Uterus (tissue), 2 donors: ENCODE measurements around the gene INPP5K.

Experiments used
- CTCF ChIP-seq, 4 experiments: fragments of 200-600 bp in 2 of 4; fragments of 450-650 bp in 2 of 4; sonication (generic) in 2 of 4; IDR thresholded peaks; one replicate each; pipeline ENCODE4 v1.5.1; 2016 to 2019; ENCODE audit warnings: antibody characterized with exemption in 4 of 4, mild to moderate bottlenecking in 2 of 4, moderate library complexity in 1 of 4
- POLR2A ChIP-seq, 2 donors: fragments of 450-650 bp; IDR thresholded peaks; one replicate each; pipeline ENCODE4 v1.6.1; 2016; ENCODE audit warnings: antibody characterized with exemption in 2 of 2, mild to moderate bottlenecking in 1 of 2, moderate library complexity in 1 of 2

- TF ChIP-seq CTCF (IDR thresholded peaks at IDR 0.05) (no peak), POLR2A (IDR thresholded peaks at IDR 0.05) (no peak)
Observed at GRCh38 chr17:1481736-1482135, 34.7 kb downstream of the INPP5K start.
